HG02798 (cell line): Measurements from ENCODE around the gene PPM1H.
"Not testable (repeated sequence)": the region's sequence is repeated elsewhere in the genome, so short reads cannot be mapped to it uniquely, and the experiment has no call there.

ENCODE experiments used
- ATAC-seq: cut with Tn5 transposase; IDR thresholded peaks from one replicate; pipeline ENCODE4 v1.9.1; 2021; ENCODE audit warnings: mild to moderate bottlenecking; ENCODE audit not compliant: unreplicated experiment, poor library complexity

PPM1H gene

GRCh38 chr12:62776575-62776974 is 158.4 kb downstream of the PPM1H start:
- ATAC-seq, result no peak

- no peak for ATAC-seq
Measured at GRCh38 chr12:62774794-62775193, 160.2 kb downstream of the PPM1H start.

- ATAC-seq, result no peak
Measured at GRCh38 chr12:62772416-62772955, 162.5 kb downstream of the PPM1H start.

- ATAC-seq, result no peak
Measured at GRCh38 chr12:62771828-62772227, 163.1 kb downstream of the PPM1H start.

GRCh38 chr12:62770381-62770780 is 164.6 kb downstream of the PPM1H start:
- no peak for ATAC-seq

GRCh38 chr12:62769076-62769619 is 165.8 kb downstream of the PPM1H start:
- ATAC-seq, result no peak

- ATAC-seq, result peak; percentile 52
Measured at GRCh38 chr12:62767946-62768345, 167.0 kb downstream of the PPM1H start.

- no peak for ATAC-seq
Measured at GRCh38 chr12:62767496-62767895, 167.5 kb downstream of the PPM1H start.

- no peak for ATAC-seq
Measured at GRCh38 chr12:62766496-62766895, 168.5 kb downstream of the PPM1H start.

- ATAC-seq, result no peak
Measured at GRCh38 chr12:62763861-62764645, 170.9 kb downstream of the PPM1H start.

- no peak for ATAC-seq
Measured at GRCh38 chr12:62763312-62763711, 171.6 kb downstream of the PPM1H start.

- no peak for ATAC-seq
Measured at GRCh38 chr12:62762645-62763044, 172.3 kb downstream of the PPM1H start.

- ATAC-seq, result no peak
Measured at GRCh38 chr12:62761658-62762057, 173.3 kb downstream of the PPM1H start.

- peak; percentile 89 for ATAC-seq
Measured at GRCh38 chr12:62760779-62761178, 174.2 kb downstream of the PPM1H start.

GRCh38 chr12:62760341-62760740 is 174.6 kb downstream of the PPM1H start:
- ATAC-seq, result not testable (repeated sequence)

- no peak for ATAC-seq
Measured at GRCh38 chr12:62758216-62758615, 176.7 kb downstream of the PPM1H start.

- ATAC-seq, result no peak
Measured at GRCh38 chr12:62757048-62757447, 177.9 kb downstream of the PPM1H start.

- no peak for ATAC-seq
Measured at GRCh38 chr12:62754706-62755105, 180.2 kb downstream of the PPM1H start.

- no peak for ATAC-seq
Measured at GRCh38 chr12:62751810-62752155, 183.2 kb downstream of the PPM1H start.

- no peak for ATAC-seq
Measured at GRCh38 chr12:62750941-62751809, 183.8 kb downstream of the PPM1H start.

- ATAC-seq, result no peak
Measured at GRCh38 chr12:62749586-62749985, 185.4 kb downstream of the PPM1H start.
